Measurements from ENCODE around the gene LTBP3.

Gene LTBP3

GRCh38 chr11:65558930-65559509, 861 bp upstream of the LTBP3 start:
- H3K4me1 Mint-ChIP-seq: peaks cover 70% of the 10 kb centered on the region
- peaks cover 3% of the 10 kb centered on the region for H3K27me3 Mint-ChIP-seq (ENCODE audit: low read depth)
- TF ChIP-seq CTCF (IDR thresholded peaks at IDR 0.05; ENCODE audit: unreplicated experiment in 3 of 3): no peak
- H3K4me3 Mint-ChIP-seq: peak overlapping the region; percentile 76 to 85 (median 81)
- peak overlapping the region; percentile 92 to 96 (median 96) for H3K27ac Mint-ChIP-seq
- no peaks in the 10 kb centered on the region for H3K36me3 Mint-ChIP-seq (ENCODE audit: low read depth)
- no peaks in the 10 kb centered on the region for H3K9me3 Mint-ChIP-seq

- H3K4me1 Mint-ChIP-seq: peaks cover 73% of the 10 kb centered on the region
- no peak for TF ChIP-seq CTCF (IDR thresholded peaks at IDR 0.05; ENCODE audit: unreplicated experiment in 3 of 3)
- H3K27me3 Mint-ChIP-seq (ENCODE audit: low read depth): peaks cover 2% of the 10 kb centered on the region
- H3K4me3 Mint-ChIP-seq: peak overlapping the region; percentile 90 to 96 (median 96)
- H3K27ac Mint-ChIP-seq: peak overlapping the region; percentile 92 to 99 (median 99)
- H3K9me3 Mint-ChIP-seq: no peaks in the 10 kb centered on the region
- peaks cover 2% of the 10 kb centered on the region for H3K36me3 Mint-ChIP-seq (ENCODE audit: low read depth)
These were observed 718 bp downstream of the LTBP3 start for GRCh38 chr11:65557280-65558001.

- Mint-ChIP-seq H3K9me3 (no peaks in the 10 kb centered on the region), H3K36me3 (ENCODE audit: low read depth) (peaks cover 8% of the 10 kb centered on the region), H3K4me1 (peaks cover 71% of the 10 kb centered on the region), H3K27me3 (ENCODE audit: low read depth) (peaks cover 10% of the 10 kb centered on the region), H3K27ac (peak overlapping the region; percentile 92 to 99 (median 99)), H3K4me3 (peak overlapping the region; percentile 90 to 96 (median 96))
- TF ChIP-seq CTCF (IDR thresholded peaks at IDR 0.05; ENCODE audit: unreplicated experiment in 3 of 3): no peak
These were observed 1.5 kb downstream of the LTBP3 start for GRCh38 chr11:65556470-65557279.

GRCh38 chr11:65555693-65556231, 2.4 kb downstream of the LTBP3 start:
- peak overlapping the region; percentile 92 to 99 (median 99) for H3K27ac Mint-ChIP-seq
- no peak for TF ChIP-seq CTCF (IDR thresholded peaks at IDR 0.05; ENCODE audit: unreplicated experiment in 3 of 3)
- peaks cover 62% of the 10 kb centered on the region for H3K4me1 Mint-ChIP-seq
- H3K4me3 Mint-ChIP-seq: peak overlapping the region; percentile 90 to 96 (median 90)
- peaks cover 16% of the 10 kb centered on the region for H3K36me3 Mint-ChIP-seq (ENCODE audit: low read depth)
- H3K9me3 Mint-ChIP-seq: no peaks in the 10 kb centered on the region
- H3K27me3 Mint-ChIP-seq (ENCODE audit: low read depth): peaks cover 14% of the 10 kb centered on the region

- H3K9me3 Mint-ChIP-seq: no peaks in the 10 kb centered on the region
- H3K27me3 Mint-ChIP-seq (ENCODE audit: low read depth): peaks cover 16% of the 10 kb centered on the region
- H3K4me1 Mint-ChIP-seq: peaks cover 53% of the 10 kb centered on the region
- TF ChIP-seq CTCF (IDR thresholded peaks at IDR 0.05; ENCODE audit: unreplicated experiment in 3 of 3): no peak
- peak overlapping the region; percentile 20 to 49 (median 46) for H3K27ac Mint-ChIP-seq
- H3K4me3 Mint-ChIP-seq: peak overlapping the region; percentile 49 to 79 (median 61)
- H3K36me3 Mint-ChIP-seq (ENCODE audit: low read depth): peaks cover 20% of the 10 kb centered on the region
These were observed 3.2 kb downstream of the LTBP3 start for GRCh38 chr11:65554842-65555430.

Data from nephron (organoid).